H9 (cell line): ENCODE data around the gene CYS1. TPM values are rescaled to one million over a fixed set of nuclear protein-coding genes. Genes with fewer than 3 reads are reported as not detected.

ENCODE experiments used
- DNase-seq: peaks from one replicate; pipeline ENCODE4 v3.0.0-alpha.2; 2017
- H2AFZ ChIP-seq: one replicate; pipeline ENCODE4 v1.6.1; 2013; ENCODE audit warnings: mild to moderate bottlenecking, low read length, control low read depth, moderate library complexity
- H2AK5ac ChIP-seq: 2 replicates; pipeline ENCODE4 v1.6.1; 2013; ENCODE audit warnings: low read length, control low read depth, mixed read lengths; ENCODE audit not compliant: insufficient read length
- H2BK120ac ChIP-seq: one replicate; pipeline ENCODE4 v1.6.1; 2013; ENCODE audit warnings: low read depth, mild to moderate bottlenecking, low read length, control low read depth, inconsistent platforms; ENCODE audit not compliant: poor library complexity, severe bottlenecking
- H2BK12ac ChIP-seq: 2 replicates; pipeline ENCODE4 v1.6.1; 2013; ENCODE audit warnings: low read length, control low read depth, mixed read lengths, low read depth; ENCODE audit not compliant: insufficient read length
- H2BK15ac ChIP-seq: 2 replicates; pipeline ENCODE4 v1.6.1; 2013; ENCODE audit warnings: low read depth, low read length, control low read depth
- H2BK20ac ChIP-seq: one replicate; pipeline ENCODE4 v1.6.1; 2013; ENCODE audit warnings: low read depth, mild to moderate bottlenecking, low read length, control low read depth, inconsistent platforms; ENCODE audit not compliant: poor library complexity, severe bottlenecking
- H2BK5ac ChIP-seq: 2 replicates; pipeline ENCODE4 v1.6.1; 2013; ENCODE audit warnings: low read length, control low read depth, mixed read lengths; ENCODE audit not compliant: insufficient read length
- H3K14ac ChIP-seq: 2 replicates; pipeline ENCODE4 v1.6.1; 2013; ENCODE audit warnings: low read length, control low read depth; ENCODE audit not compliant: insufficient read depth
- H3K18ac ChIP-seq: 2 replicates; pipeline ENCODE4 v1.6.1; 2013; ENCODE audit warnings: low read depth, mild to moderate bottlenecking, mixed read lengths, low read length, control low read depth; ENCODE audit not compliant: insufficient read length
- H3K23ac ChIP-seq: 2 replicates; pipeline ENCODE4 v1.6.1; 2013; ENCODE audit warnings: low read length, control low read depth, mixed read lengths, low read depth; ENCODE audit not compliant: insufficient read length
- H3K23me2 ChIP-seq: 2 replicates; pipeline ENCODE4 v1.6.1; 2013; ENCODE audit warnings: low read depth, mild to moderate bottlenecking, mixed read lengths, low read length, control low read depth; ENCODE audit not compliant: insufficient read length, poor library complexity, severe bottlenecking
- H3K27ac ChIP-seq: 2 replicates; pipeline ENCODE4 v1.5.1; 2013; ENCODE audit warnings: low read length, control low read depth, mixed read lengths, low read depth; ENCODE audit not compliant: insufficient read length
- H3K27me3 ChIP-seq: 2 replicates; pipeline ENCODE4 v1.6.1; 2013; ENCODE audit warnings: low read length, control low read depth, inconsistent platforms; ENCODE audit not compliant: insufficient read depth
- H3K4ac ChIP-seq: 2 replicates; pipeline ENCODE4 v1.6.1; 2013; ENCODE audit warnings: low read depth, mild to moderate bottlenecking, control low read depth, inconsistent platforms, low read length, moderate library complexity
- H3K4me1 ChIP-seq: 2 replicates; pipeline ENCODE4 v1.6.1; 2013; ENCODE audit warnings: low read length, control low read depth, inconsistent platforms; ENCODE audit not compliant: insufficient read depth
- H3K4me2 ChIP-seq: 2 replicates; pipeline ENCODE4 v1.6.1; 2013; ENCODE audit warnings: low read length, control low read depth, mixed read lengths; ENCODE audit not compliant: insufficient read length, insufficient read depth
- H3K56ac ChIP-seq: 2 replicates; pipeline ENCODE4 v1.6.1; 2013; ENCODE audit warnings: low read depth, mild to moderate bottlenecking, mixed read lengths, low read length, control low read depth; ENCODE audit not compliant: insufficient read length
- H3K79me1 ChIP-seq: 2 replicates; pipeline ENCODE4 v1.6.1; 2013; ENCODE audit warnings: low read depth, mild to moderate bottlenecking, moderate library complexity, low read length, control low read depth, inconsistent platforms; ENCODE audit not compliant: insufficient read depth, poor library complexity, severe bottlenecking
- H3K79me2 ChIP-seq: 2 replicates; pipeline ENCODE4 v1.6.1; 2013; ENCODE audit warnings: low read length, control low read depth, inconsistent platforms; ENCODE audit not compliant: insufficient read depth
- H3K9ac ChIP-seq: 2 replicates; pipeline ENCODE4 v1.6.1; 2013; ENCODE audit warnings: low read length, control low read depth, mixed read lengths; ENCODE audit not compliant: insufficient read length; ENCODE audit errors: extremely low read depth
- H3K9me3 ChIP-seq: one replicate; pipeline ENCODE4 v1.6.1; 2013; ENCODE audit warnings: low read depth, low read length, inconsistent platforms; ENCODE audit not compliant: control insufficient read depth
- H3T11ph ChIP-seq: one replicate; pipeline ENCODE4 v1.6.1; 2013; ENCODE audit warnings: mild to moderate bottlenecking, low read length, control low read depth, inconsistent platforms
- H4K20me1 ChIP-seq: one replicate; pipeline ENCODE4 v1.6.1; 2013; ENCODE audit not compliant: control insufficient read depth, insufficient read length, insufficient read depth
- H4K5ac ChIP-seq: 2 replicates; pipeline ENCODE4 v1.6.1; 2013; ENCODE audit warnings: low read depth, mild to moderate bottlenecking, mixed read lengths, low read length, control low read depth; ENCODE audit not compliant: insufficient read length
- H4K8ac ChIP-seq: replicated peaks from 2 replicates; pipeline ENCODE4 v1.6.1; 2013; ENCODE audit warnings: low read length, control low read depth, mixed read lengths, low read depth; ENCODE audit not compliant: insufficient read length
- H4K91ac ChIP-seq: 2 replicates; pipeline ENCODE4 v1.6.1; 2013; ENCODE audit warnings: low read depth, mild to moderate bottlenecking, moderate library complexity, mixed read lengths, low read length, control low read depth; ENCODE audit not compliant: insufficient read length
- H3K27ac Mint-ChIP-seq, 3 experiments: 2 replicates in 2 of 3; 3 replicates in 1 of 3; pipeline ENCODE4 v1.8.0; 2020 to 2021; ENCODE audit warnings: mixed read lengths in 3 of 3, mild to moderate bottlenecking in 1 of 3, moderate library complexity in 1 of 3
- H3K27me3 Mint-ChIP-seq: 2 replicates; pipeline ENCODE4 v1.8.0; 2021; ENCODE audit warnings: low read depth, mild to moderate bottlenecking, moderate library complexity, mixed read lengths
- H3K36me3 Mint-ChIP-seq, 3 experiments: 2 replicates in 2 of 3; 3 replicates in 1 of 3; pipeline ENCODE4 v1.8.0; 2020 to 2021; ENCODE audit warnings: low read depth in 3 of 3, mixed read lengths in 3 of 3; ENCODE audit not compliant: insufficient read depth in 1 of 3
- H3K4me1 Mint-ChIP-seq, 2 experiments: 2 replicates each; pipeline ENCODE4 v1.8.0; 2020; ENCODE audit warnings: mixed read lengths in 2 of 2
- H3K4me3 Mint-ChIP-seq, 2 experiments: 2 replicates in 1 of 2; 3 replicates in 1 of 2; pipeline ENCODE4 v1.8.0; 2020 to 2021; ENCODE audit warnings: mild to moderate bottlenecking in 2 of 2, mixed read lengths in 2 of 2, moderate library complexity in 1 of 2
- H3K9me3 Mint-ChIP-seq, 2 experiments: 2 replicates in 1 of 2; 3 replicates in 1 of 2; pipeline ENCODE4 v1.8.0; 2020; ENCODE audit warnings: mild to moderate bottlenecking in 2 of 2, mixed read lengths in 2 of 2, moderate library complexity in 1 of 2
- CTCF ChIP-seq: fragments of 200-600 bp; sonication (generic); conservative IDR thresholded peaks from 3 replicates; pipeline ENCODE4 v1.8.0; 2021; ENCODE audit warnings: antibody characterized with exemption, mild to moderate bottlenecking
- WGBS: extraction: QIAGEN DNeasy Blood & Tissue Kit; methylation state at CpG from one replicate; pipeline ENCODE4 v1.1.7; 2013; ENCODE audit warnings: missing lambda C conversion rate, low lambda C conversion rate, mixed read lengths; ENCODE audit not compliant: insufficient read length; ENCODE audit errors: extremely low coverage; 5-methylcytosine and 5-hydroxymethylcytosine counted together
- total RNA-seq: library from RNA; stranded (reverse); gene quantifications from 2 replicates; pipeline ENCODE4 v1.2.1, GENCODE V29; 2021

CYS1 gene
- total RNA-seq, 1 experiment from 2014 or later, result 0.35 TPM

GRCh38 chr2:10007921-10008808 is 72.0 kb downstream of the CYS1 start:
- Mint-ChIP-seq H3K27me3 (no peaks in the 10 kb centered on the region; the same call in 1 of the 2 replicates), H3K36me3 (no peaks in the 10 kb centered on the region), H3K27ac (peak overlapping the region in 1 of 3 experiments; percentile 8; a peak in 1 of 7 replicates), H3K9me3 (no peaks in the 10 kb centered on the region), H3K4me1 (peaks cover 0 to 4% of the 10 kb centered on the region in 2 experiments; a peak in 1 of 4 replicates), H3K4me3 (no peak overlapping the region)
- Histone ChIP-seq H3K27me3 (no peaks in the 10 kb centered on the region), H2BK5ac (no peak overlapping the region), H2BK15ac (no peak overlapping the region), H2BK20ac (no peak overlapping the region), H3K79me1 (no peaks in the 10 kb centered on the region), H3K4me2 (no peak overlapping the region), H3K23me2 (no peaks in the 10 kb centered on the region), H2AK5ac (no peak overlapping the region), H4K20me1 (no peaks in the 10 kb centered on the region), H4K8ac (no peak overlapping the region), H3K4me1 (no peaks in the 10 kb centered on the region), H3K23ac (no peak overlapping the region), H3K18ac (no peak overlapping the region), H3K14ac (no peak overlapping the region; the same call in 1 of the 2 replicates), H3T11ph (no peak overlapping the region), H3K4ac (no peak overlapping the region), H4K91ac (no peak overlapping the region), H3K9me3 (no peaks in the 10 kb centered on the region), H3K9ac (no peak overlapping the region), H3K27ac (no peak overlapping the region), H3K79me2 (no peaks in the 10 kb centered on the region), H2BK120ac (no peak overlapping the region), H2BK12ac (no peak overlapping the region), H4K5ac (no peak overlapping the region), H2AFZ (no peak overlapping the region), H3K56ac (no peak overlapping the region)
- no peak for DNase-seq
- no peak for TF ChIP-seq CTCF
- no CpG with 5 or more reads among the region's 22 CpGs for WGBS
